ENCODE data around the gene GRK4. TPM values are rescaled to one million over a fixed set of nuclear protein-coding genes. Genes with fewer than 3 reads are reported as not detected.
"Not testable (repeated sequence)": the region's sequence is repeated elsewhere in the genome, so short reads cannot be mapped to it uniquely, and the experiment has no call there.

GRK4 gene
- polyA plus RNA-seq, 1 of the 3 experiments (the other 2 are of a cell fraction) = 2.7 TPM

DNA sequence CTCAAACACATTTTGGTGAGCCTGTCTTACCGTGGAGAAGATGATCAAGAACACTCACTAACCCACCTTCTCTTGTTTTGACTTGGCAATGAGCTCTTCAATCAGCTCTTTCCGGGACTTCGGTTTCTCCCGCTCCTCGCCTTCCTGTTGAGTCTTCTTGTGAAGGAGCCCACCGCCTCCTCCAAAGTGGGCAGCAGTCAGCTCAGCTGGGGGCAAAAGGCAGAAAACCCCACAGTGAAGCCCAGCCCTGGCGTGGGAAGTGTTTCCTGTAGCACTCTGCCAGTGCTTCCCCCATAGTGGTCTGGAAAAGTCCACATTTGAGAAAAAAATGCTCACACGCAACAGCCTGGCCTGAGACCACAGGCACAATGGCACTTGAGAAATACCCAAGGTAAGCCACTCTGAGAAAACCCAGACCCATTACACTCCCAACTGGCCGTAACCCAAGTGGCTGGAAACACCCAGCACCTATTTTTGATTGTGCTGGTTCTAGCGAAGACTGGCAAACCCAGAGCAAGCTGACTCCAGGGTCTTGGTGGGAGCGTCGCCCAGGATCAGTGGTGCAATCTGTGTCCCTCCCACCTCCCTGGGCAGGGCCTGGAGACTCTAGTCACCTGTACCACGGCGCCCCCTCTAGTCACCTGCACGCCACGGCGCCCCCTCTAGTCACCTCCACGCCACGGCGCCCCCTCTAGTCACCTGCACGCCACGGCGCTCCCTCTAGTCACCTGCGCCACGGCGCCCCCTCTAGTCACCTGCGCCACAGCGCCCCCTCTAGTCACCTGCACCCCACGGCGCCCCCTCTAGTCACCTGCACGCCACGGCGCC is 8.8 kb upstream of the GRK4 start:
- Histone ChIP-seq H3K27ac (ENCODE audit: low read depth in 2 of 2, low read length in 1 of 2) (no peak overlapping the region), H3F3A (replicated peaks; ENCODE audit: insufficient read depth) (peaks cover 23% of the 10 kb centered on the region), H4K20me1 (ENCODE audit: insufficient read depth) (peaks cover 18% of the 10 kb centered on the region), H3K79me2 (ENCODE audit: insufficient read depth) (peaks cover 27% of the 10 kb centered on the region), H3K4me3 (ENCODE audit: low read depth in 2 of 2, low read length in 1 of 2) (no peak overlapping the region), H3K9me3 (no peaks in the 10 kb centered on the region), H2AFZ (ENCODE audit: low read depth) (no peak overlapping the region), H3K9me2 (no peaks in the 10 kb centered on the region), H3K4me2 (no peak overlapping the region), H3K9ac (no peak overlapping the region), H3K4me1 (ENCODE audit: control insufficient read depth in 1 of 2, insufficient read depth in 2 of 2, low read depth in 1 of 2, low read length in 1 of 2) (no peaks in the 10 kb centered on the region), H3K36me3 (replicated peaks in 1 of 2; ENCODE audit: control insufficient read depth in 1 of 2, insufficient read depth in 2 of 2, low read length in 1 of 2) (peaks cover 46 to 79% of the 10 kb centered on the region in 2 experiments), H3K27me3 (ENCODE audit: insufficient read depth) (no peaks in the 10 kb centered on the region)
- no peak for TF ChIP-seq MEF2A (IDR thresholded peaks at IDR 0.05; ENCODE audit: borderline replicate concordance, low read depth)
- no peak for TF ChIP-seq YY1 (IDR thresholded peaks at IDR 0.05; ENCODE audit: low read depth)
- TF ChIP-seq EZH2phosphoT487 (IDR thresholded peaks at IDR 0.05; ENCODE audit: borderline replicate concordance, low read depth) = no peak
- TF ChIP-seq, protein P1, sequence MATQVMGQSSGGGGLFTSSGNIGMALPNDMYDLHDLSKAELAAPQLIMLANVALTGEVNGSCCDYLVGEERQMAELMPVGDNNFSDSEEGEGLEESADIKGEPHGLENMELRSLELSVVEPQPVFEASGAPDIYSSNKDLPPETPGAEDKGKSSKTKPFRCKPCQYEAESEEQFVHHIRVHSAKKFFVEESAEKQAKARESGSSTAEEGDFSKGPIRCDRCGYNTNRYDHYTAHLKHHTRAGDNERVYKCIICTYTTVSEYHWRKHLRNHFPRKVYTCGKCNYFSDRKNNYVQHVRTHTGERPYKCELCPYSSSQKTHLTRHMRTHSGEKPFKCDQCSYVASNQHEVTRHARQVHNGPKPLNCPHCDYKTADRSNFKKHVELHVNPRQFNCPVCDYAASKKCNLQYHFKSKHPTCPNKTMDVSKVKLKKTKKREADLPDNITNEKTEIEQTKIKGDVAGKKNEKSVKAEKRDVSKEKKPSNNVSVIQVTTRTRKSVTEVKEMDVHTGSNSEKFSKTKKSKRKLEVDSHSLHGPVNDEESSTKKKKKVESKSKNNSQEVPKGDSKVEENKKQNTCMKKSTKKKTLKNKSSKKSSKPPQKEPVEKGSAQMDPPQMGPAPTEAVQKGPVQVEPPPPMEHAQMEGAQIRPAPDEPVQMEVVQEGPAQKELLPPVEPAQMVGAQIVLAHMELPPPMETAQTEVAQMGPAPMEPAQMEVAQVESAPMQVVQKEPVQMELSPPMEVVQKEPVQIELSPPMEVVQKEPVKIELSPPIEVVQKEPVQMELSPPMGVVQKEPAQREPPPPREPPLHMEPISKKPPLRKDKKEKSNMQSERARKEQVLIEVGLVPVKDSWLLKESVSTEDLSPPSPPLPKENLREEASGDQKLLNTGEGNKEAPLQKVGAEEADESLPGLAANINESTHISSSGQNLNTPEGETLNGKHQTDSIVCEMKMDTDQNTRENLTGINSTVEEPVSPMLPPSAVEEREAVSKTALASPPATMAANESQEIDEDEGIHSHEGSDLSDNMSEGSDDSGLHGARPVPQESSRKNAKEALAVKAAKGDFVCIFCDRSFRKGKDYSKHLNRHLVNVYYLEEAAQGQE (IDR thresholded peaks at IDR 0.05; ENCODE audit: low read depth, low read length) = no peak
- DNase-seq = peak; percentile 61
- POLR2A ChIA-PET = interaction anchor here (1.6 kb wide), 1 partner anchor 9 kb away, joined by 3 read pairs; the partner anchor contains the start of gene GRK4
- WGBS (ENCODE audit: low lambda C conversion rate) = 94% methylated on average over 32 of the region's 33 CpGs
- CTCF ChIA-PET = interaction anchor here (0.6 to 3.9 kb wide), 14 partner anchors 8 to 734 kb away, joined by 3 to 30 read pairs (median 4); partner anchors contain the start of genes GRK4 and NOP14

- H3K4me3 ChIP-seq (ENCODE audit: low read depth in 2 of 2, low read length in 1 of 2); H3K27ac ChIP-seq (ENCODE audit: low read depth in 2 of 2, low read length in 1 of 2); DNase-seq; H2AFZ ChIP-seq (ENCODE audit: low read depth); H3K27me3 ChIP-seq (ENCODE audit: insufficient read depth); H3K4me2 ChIP-seq; H3K4me1 ChIP-seq (ENCODE audit: control insufficient read depth in 1 of 2, insufficient read depth in 2 of 2, low read depth in 1 of 2, low read length in 1 of 2); H3K9me3 ChIP-seq; H3K9me2 ChIP-seq; H3K9ac ChIP-seq: not testable (repeated sequence)
- TF ChIP-seq, protein P2, sequence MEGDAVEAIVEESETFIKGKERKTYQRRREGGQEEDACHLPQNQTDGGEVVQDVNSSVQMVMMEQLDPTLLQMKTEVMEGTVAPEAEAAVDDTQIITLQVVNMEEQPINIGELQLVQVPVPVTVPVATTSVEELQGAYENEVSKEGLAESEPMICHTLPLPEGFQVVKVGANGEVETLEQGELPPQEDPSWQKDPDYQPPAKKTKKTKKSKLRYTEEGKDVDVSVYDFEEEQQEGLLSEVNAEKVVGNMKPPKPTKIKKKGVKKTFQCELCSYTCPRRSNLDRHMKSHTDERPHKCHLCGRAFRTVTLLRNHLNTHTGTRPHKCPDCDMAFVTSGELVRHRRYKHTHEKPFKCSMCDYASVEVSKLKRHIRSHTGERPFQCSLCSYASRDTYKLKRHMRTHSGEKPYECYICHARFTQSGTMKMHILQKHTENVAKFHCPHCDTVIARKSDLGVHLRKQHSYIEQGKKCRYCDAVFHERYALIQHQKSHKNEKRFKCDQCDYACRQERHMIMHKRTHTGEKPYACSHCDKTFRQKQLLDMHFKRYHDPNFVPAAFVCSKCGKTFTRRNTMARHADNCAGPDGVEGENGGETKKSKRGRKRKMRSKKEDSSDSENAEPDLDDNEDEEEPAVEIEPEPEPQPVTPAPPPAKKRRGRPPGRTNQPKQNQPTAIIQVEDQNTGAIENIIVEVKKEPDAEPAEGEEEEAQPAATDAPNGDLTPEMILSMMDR (IDR thresholded peaks at IDR 0.05) = peak; percentile 30; the same call in 1 of the 2 replicates
- ChIA-PET CTCF (interaction anchor here (0.7 to 3.9 kb wide), 12 partner anchors 9 to 737 kb away, joined by 3 to 30 read pairs (median 4); no protein-coding TSS in a partner anchor), POLR2A (interaction anchor here (0.8 to 1.6 kb wide), 2 partner anchors 8 to 421 kb away, joined by 3 read pairs; partner anchors contain the start of gene GRK4)
- WGBS (ENCODE audit: low lambda C conversion rate) = 95% methylated on average over 34 of the region's 44 CpGs
- Histone ChIP-seq H3K36me3 (replicated peaks in 1 of 2; ENCODE audit: control insufficient read depth in 1 of 2, insufficient read depth in 2 of 2, low read length in 1 of 2) (peaks cover 43 to 71% of the 10 kb centered on the region in 2 experiments), H3F3A (replicated peaks; ENCODE audit: insufficient read depth) (peaks cover 23% of the 10 kb centered on the region), H4K20me1 (ENCODE audit: insufficient read depth) (peaks cover 25% of the 10 kb centered on the region), H3K79me2 (ENCODE audit: insufficient read depth) (peaks cover 36% of the 10 kb centered on the region)
Observed at GRCh38 chr4:2955186-2956044, 8.0 kb upstream of the GRK4 start.
